Keratinocyte (primary cell): ENCODE results near the gene MED16. TPM values are rescaled to one million over a fixed set of nuclear protein-coding genes. Genes with fewer than 3 reads are reported as not detected.

Source experiments
- DNase-seq: peaks from one replicate; pipeline ENCODE4 v3.0.0-alpha.2; 2011; ENCODE audit warnings: low read depth, missing footprints, low spot score
- FAIRE-seq: peaks from 2 replicates; lab custom pipeline; 2011; peaks lifted over from hg19 to GRCh38; lab: Jason Lieb, UNC
- H2AFZ ChIP-seq: 2 replicates; pipeline ENCODE4 v1.6.0; 2012; ENCODE audit warnings: low read length, control low read depth, inconsistent platforms; ENCODE audit not compliant: control insufficient read depth
- H3K27ac ChIP-seq: 2 replicates; pipeline ENCODE4 v1.5.1; 2011; ENCODE audit warnings: low read length; ENCODE audit not compliant: control insufficient read depth, insufficient read depth
- H3K27me3 ChIP-seq: 3 replicates; pipeline ENCODE4 v1.6.0; 2011; ENCODE audit warnings: low read length; ENCODE audit not compliant: control insufficient read depth, insufficient read depth; ENCODE audit errors: extremely low read depth
- H3K36me3 ChIP-seq, 2 experiments: 2 replicates in 1 of 2; 3 replicates in 1 of 2; pipeline ENCODE4 v1.5.1; 2011; ENCODE audit warnings: low read length in 2 of 2, mild to moderate bottlenecking in 1 of 2; ENCODE audit not compliant: control insufficient read depth in 2 of 2, insufficient read depth in 2 of 2; ENCODE audit errors: extremely low read depth in 1 of 2
- H3K4me1 ChIP-seq: 3 replicates; pipeline ENCODE4 v1.5.1; 2011; ENCODE audit warnings: low read length; ENCODE audit not compliant: control insufficient read depth, insufficient read depth; ENCODE audit errors: extremely low read depth
- H3K4me2 ChIP-seq: 3 replicates; pipeline ENCODE4 v1.6.0; 2011; ENCODE audit warnings: low read depth, low read length; ENCODE audit not compliant: control insufficient read depth, insufficient read depth; ENCODE audit errors: extremely low read depth
- H3K4me3 ChIP-seq, 3 experiments: fragments of 200-600 bp in 1 of 3; sonication (generic) in 1 of 3; 2 replicates in 2 of 3; 3 replicates in 1 of 3; pipeline ENCODE4 v1.5.1; 2011 to 2016; ENCODE audit warnings: low read length in 3 of 3, mild to moderate bottlenecking in 3 of 3, control low read depth in 2 of 3, inconsistent platforms in 1 of 3, low read depth in 1 of 3, mixed read lengths in 1 of 3, mixed run types in 1 of 3, moderate library complexity in 1 of 3; ENCODE audit not compliant: control insufficient read depth in 2 of 3, insufficient read depth in 2 of 3; ENCODE audit errors: extremely low read depth in 1 of 3
- H3K79me2 ChIP-seq: 2 replicates; pipeline ENCODE4 v1.6.0; 2012; ENCODE audit warnings: low read length; ENCODE audit not compliant: control insufficient read depth, insufficient read depth
- H3K9ac ChIP-seq: 3 replicates; pipeline ENCODE4 v1.6.0; 2011; ENCODE audit warnings: low read length; ENCODE audit not compliant: control insufficient read depth, insufficient read depth; ENCODE audit errors: extremely low read depth
- H3K9me1 ChIP-seq: 3 replicates; pipeline ENCODE4 v1.6.0; 2011; ENCODE audit warnings: low read length; ENCODE audit not compliant: control insufficient read depth, insufficient read depth; ENCODE audit errors: extremely low read depth
- H3K9me3 ChIP-seq: 2 replicates; pipeline ENCODE4 v1.5.1; 2012; ENCODE audit warnings: low read depth, low read length; ENCODE audit not compliant: control insufficient read depth
- H4K20me1 ChIP-seq: 3 replicates; pipeline ENCODE4 v1.6.0; 2011; ENCODE audit warnings: low read length; ENCODE audit not compliant: control insufficient read depth, insufficient read depth; ENCODE audit errors: extremely low read depth
- EZH2 ChIP-seq: IDR thresholded peaks from one replicate; pipeline ENCODE4 v1.6.1; 2012; ENCODE audit warnings: inconsistent platforms, mild to moderate bottlenecking, low read length, moderate library complexity
- dilution Hi-C: fragments of 300-500 bp; cut with MboI; formaldehyde crosslinking; loops from one replicate; pipeline ENCODE4 v1.7.0; 2020; ENCODE audit warnings: low sequenced_read_pairs; ENCODE audit not compliant: extremely low pct_ligation_motif_present
- polyA plus RNA-seq, 5 experiments: library from polyadenylated mRNA; depleted of rRNA in 3 of 5; stranded (reverse) in 3 of 5; stranded (forward) in 1 of 5; unstranded in 1 of 5; fragments of >200 nt; gene quantifications; 1 replicate in 1 of 5; 2 replicates in 3 of 5; 3 replicates in 1 of 5; pipeline versions ENCODE4 v1.2.1 to v1.2.3, GENCODE V29; 2011 to 2012; ENCODE audit warnings: missing spikeins in 2 of 5, low read depth in 1 of 5, low replicate concordance in 1 of 5
- TF ChIP-seq, protein P1 (sequence below), 3 experiments: IDR thresholded peaks in 1 of 3; conservative IDR thresholded peaks in 1 of 3; optimal IDR thresholded peaks in 1 of 3; 2 replicates in 2 of 3; 3 replicates in 1 of 3; pipeline versions ENCODE3 to v1.5.1; 2011; ENCODE audit warnings: low read length in 3 of 3, mild to moderate bottlenecking in 3 of 3, moderate library complexity in 2 of 3, control low read depth in 1 of 3, inconsistent platforms in 1 of 3; ENCODE audit not compliant: insufficient read depth in 2 of 3; ENCODE audit errors: extremely low read depth in 1 of 3

The MED16 gene
- polyA plus RNA-seq, 1 donor (not counting 4 experiments of a cell fraction or from before 2014, with no cell fraction given), result 9.7 TPM

DNA sequence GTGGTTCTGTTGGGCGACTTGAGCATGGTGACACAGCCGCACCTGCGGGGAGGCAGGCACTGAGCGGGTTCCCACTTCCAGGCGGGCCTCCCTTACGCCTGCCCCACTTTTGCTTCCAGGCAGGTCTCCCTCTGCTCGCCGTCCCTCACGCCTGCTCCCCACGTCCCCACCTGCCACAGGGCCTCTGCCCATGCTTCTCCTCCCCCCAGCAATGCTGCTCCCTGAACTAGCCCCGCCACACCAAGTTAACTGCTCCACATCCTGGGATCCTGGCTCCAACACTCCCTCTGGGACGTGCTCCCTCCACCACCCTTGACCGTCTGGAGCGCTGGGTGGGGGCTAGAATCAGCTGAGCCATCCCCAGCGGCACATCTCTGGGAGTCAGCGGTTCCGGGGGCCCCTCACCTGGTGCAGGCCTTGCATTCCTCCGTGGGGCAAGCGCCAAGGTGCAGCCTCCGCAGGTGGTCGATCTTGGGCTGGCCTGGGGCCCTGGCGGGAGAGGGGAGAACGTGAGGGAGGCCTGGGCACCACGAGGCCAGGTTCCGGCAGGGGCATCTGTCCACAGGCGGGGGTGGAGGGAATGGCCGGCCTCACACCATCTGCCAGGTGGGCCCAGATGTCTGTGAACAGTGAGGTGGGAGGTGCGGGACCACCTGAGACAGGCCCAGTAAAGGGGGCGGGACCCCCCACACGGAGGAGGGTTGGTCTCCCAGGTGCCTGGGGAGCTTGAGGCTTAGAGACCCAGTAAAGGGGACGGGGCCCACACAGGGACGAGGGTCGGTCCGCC is 24.3 kb downstream of the MED16 start:
- Histone ChIP-seq H4K20me1 (no peaks in the 10 kb centered on the region), H3K4me1 (peaks cover 17% of the 10 kb centered on the region)

DNA sequence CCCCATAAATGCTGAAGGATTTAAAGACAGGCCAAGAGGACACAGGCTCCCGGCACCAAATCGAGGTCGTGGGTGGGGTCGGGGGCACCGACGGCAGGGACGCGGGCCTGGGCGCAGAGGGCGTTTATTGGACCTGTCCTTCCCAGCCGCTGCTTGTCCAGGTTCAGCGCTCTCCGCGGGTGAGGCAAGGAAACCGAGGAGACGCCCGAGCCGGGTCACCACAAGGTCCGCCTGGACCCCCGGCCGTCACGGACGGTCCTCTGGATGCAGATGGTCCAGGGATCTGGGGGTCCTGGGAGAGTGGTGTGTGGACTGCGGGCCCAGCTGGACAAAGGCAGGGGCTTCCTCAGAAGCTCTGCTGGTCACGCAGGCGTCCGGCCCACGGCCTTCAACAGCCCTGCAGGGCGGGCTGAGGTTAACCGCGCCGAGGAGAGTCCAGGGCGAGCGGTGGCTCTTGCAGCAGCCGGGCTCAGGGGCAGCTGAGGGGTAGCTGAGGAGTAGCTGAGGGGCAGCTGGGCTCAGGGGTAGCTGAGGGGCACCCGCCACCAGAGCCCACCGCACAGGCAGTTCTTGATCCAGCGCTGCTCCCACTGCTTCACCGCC is 25.0 kb downstream of the MED16 start:
- dilution Hi-C loops, result no loop called here
- Histone ChIP-seq H3K36me3 (peaks cover 14 to 15% of the 10 kb centered on the region in 2 experiments), H3K4me1 (peaks cover 16% of the 10 kb centered on the region), H3K27me3 (no peaks in the 10 kb centered on the region), H3K27ac (no peak overlapping the region), H3K4me3 (no peak overlapping the region), H3K79me2 (no peaks in the 10 kb centered on the region), H2AFZ (no peak overlapping the region), H3K9me1 (no peaks in the 10 kb centered on the region), H3K4me2 (no peak overlapping the region), H3K9ac (no peak overlapping the region), H3K9me3 (no peaks in the 10 kb centered on the region), H4K20me1 (no peaks in the 10 kb centered on the region)
- FAIRE-seq, result no peak
- TF ChIP-seq EZH2, result no peak
- TF ChIP-seq, protein P1, sequence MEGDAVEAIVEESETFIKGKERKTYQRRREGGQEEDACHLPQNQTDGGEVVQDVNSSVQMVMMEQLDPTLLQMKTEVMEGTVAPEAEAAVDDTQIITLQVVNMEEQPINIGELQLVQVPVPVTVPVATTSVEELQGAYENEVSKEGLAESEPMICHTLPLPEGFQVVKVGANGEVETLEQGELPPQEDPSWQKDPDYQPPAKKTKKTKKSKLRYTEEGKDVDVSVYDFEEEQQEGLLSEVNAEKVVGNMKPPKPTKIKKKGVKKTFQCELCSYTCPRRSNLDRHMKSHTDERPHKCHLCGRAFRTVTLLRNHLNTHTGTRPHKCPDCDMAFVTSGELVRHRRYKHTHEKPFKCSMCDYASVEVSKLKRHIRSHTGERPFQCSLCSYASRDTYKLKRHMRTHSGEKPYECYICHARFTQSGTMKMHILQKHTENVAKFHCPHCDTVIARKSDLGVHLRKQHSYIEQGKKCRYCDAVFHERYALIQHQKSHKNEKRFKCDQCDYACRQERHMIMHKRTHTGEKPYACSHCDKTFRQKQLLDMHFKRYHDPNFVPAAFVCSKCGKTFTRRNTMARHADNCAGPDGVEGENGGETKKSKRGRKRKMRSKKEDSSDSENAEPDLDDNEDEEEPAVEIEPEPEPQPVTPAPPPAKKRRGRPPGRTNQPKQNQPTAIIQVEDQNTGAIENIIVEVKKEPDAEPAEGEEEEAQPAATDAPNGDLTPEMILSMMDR (optimal IDR thresholded peaks at IDR 0.05 in 1 of 3, IDR thresholded peaks at IDR 0.05 in 1 of 3, conservative IDR thresholded peaks at IDR 0.05 in 1 of 3; ENCODE audit: extremely low read depth in 1 of 3, insufficient read depth in 2 of 3, low read length in 3 of 3), result no peak
- DNase-seq, result no peak

More for the DNA sequence above, 24.3 kb downstream of the MED16 start:
- H3K27ac ChIP-seq, result peak overlapping the region; percentile 48
- H3K36me3 ChIP-seq, result peaks cover 14 to 15% of the 10 kb centered on the region in 2 experiments
- H3K4me3 ChIP-seq, result no peak overlapping the region
- no peaks in the 10 kb centered on the region for H3K9me1 ChIP-seq
- TF ChIP-seq EZH2, result no peak
- TF ChIP-seq, protein P1 (optimal IDR thresholded peaks at IDR 0.05 in 1 of 3, IDR thresholded peaks at IDR 0.05 in 1 of 3, conservative IDR thresholded peaks at IDR 0.05 in 1 of 3; ENCODE audit: extremely low read depth in 1 of 3, insufficient read depth in 2 of 3, low read length in 3 of 3), result no peak
- H3K9ac ChIP-seq, result peak overlapping the region; percentile 30
- dilution Hi-C loops, result no loop called here
- H2AFZ ChIP-seq, result no peak overlapping the region
- FAIRE-seq (no peak), DNase-seq (no peak)
- H3K9me3 ChIP-seq, result no peaks in the 10 kb centered on the region
- H3K79me2 ChIP-seq, result no peaks in the 10 kb centered on the region
- no peaks in the 10 kb centered on the region for H3K27me3 ChIP-seq
- peak overlapping the region; percentile 22 for H3K4me2 ChIP-seq
